Coronary artery (tissue), 2 donors: ENCODE results near the gene LAYN.

Experiments used
- DNase-seq: peaks from one replicate; pipeline ENCODE4 v3.0.0-alpha.2; 2017; ENCODE audit warnings: low spot score
- H3K27ac ChIP-seq, 2 donors: fragments of 200-600 bp; sonication (generic); one replicate each; pipeline ENCODE4 v1.5.1; 2016 to 2019
- H3K4me3 ChIP-seq: fragments of 200-600 bp; sonication (generic); 2 replicates; pipeline ENCODE4 v1.5.1; 2016; ENCODE audit warnings: mild to moderate bottlenecking, moderate library complexity
- TF ChIP-seq, protein P1 (sequence below): fragments of 200-600 bp; sonication (generic); IDR thresholded peaks from one replicate; pipeline ENCODE4 v1.5.1; 2019; ENCODE audit warnings: antibody characterized with exemption

The LAYN gene

GRCh38 chr11:111559800-111560464, 19.4 kb downstream of the LAYN start:
- Histone ChIP-seq H3K27ac (no peak overlapping the region), H3K4me3 (no peak overlapping the region)
- TF ChIP-seq, protein P1, sequence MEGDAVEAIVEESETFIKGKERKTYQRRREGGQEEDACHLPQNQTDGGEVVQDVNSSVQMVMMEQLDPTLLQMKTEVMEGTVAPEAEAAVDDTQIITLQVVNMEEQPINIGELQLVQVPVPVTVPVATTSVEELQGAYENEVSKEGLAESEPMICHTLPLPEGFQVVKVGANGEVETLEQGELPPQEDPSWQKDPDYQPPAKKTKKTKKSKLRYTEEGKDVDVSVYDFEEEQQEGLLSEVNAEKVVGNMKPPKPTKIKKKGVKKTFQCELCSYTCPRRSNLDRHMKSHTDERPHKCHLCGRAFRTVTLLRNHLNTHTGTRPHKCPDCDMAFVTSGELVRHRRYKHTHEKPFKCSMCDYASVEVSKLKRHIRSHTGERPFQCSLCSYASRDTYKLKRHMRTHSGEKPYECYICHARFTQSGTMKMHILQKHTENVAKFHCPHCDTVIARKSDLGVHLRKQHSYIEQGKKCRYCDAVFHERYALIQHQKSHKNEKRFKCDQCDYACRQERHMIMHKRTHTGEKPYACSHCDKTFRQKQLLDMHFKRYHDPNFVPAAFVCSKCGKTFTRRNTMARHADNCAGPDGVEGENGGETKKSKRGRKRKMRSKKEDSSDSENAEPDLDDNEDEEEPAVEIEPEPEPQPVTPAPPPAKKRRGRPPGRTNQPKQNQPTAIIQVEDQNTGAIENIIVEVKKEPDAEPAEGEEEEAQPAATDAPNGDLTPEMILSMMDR: no peak
- no peak for DNase-seq

DNA sequence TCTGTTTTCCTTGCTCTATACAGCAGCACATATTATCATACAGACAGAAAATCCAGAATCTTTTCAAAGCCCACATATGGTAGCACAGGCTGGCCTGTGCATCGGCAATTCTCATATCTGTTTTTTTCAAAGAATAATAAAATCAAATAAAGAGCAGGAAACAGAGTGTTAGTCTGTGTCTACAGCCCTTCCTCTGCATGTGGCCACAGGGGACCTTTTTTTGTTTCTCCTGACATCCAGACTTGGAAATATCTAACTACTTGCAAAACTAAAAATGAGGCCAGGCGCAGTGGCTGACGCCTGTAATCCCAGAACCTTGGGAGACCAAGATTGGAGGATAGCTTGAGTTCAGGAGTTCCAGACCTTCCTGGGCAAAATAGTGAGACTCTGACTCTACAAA, 20.3 kb downstream of the LAYN start:
- no peak overlapping the region for H3K27ac ChIP-seq
- DNase-seq: no peak
- TF ChIP-seq, protein P1: no peak
- no peak overlapping the region for H3K4me3 ChIP-seq

- no peak overlapping the region for H3K27ac ChIP-seq
- DNase-seq: no peak
- H3K4me3 ChIP-seq: no peak overlapping the region
- TF ChIP-seq, protein P1: no peak
Measured at GRCh38 chr11:111561306-111561705, 20.8 kb downstream of the LAYN start.

DNA sequence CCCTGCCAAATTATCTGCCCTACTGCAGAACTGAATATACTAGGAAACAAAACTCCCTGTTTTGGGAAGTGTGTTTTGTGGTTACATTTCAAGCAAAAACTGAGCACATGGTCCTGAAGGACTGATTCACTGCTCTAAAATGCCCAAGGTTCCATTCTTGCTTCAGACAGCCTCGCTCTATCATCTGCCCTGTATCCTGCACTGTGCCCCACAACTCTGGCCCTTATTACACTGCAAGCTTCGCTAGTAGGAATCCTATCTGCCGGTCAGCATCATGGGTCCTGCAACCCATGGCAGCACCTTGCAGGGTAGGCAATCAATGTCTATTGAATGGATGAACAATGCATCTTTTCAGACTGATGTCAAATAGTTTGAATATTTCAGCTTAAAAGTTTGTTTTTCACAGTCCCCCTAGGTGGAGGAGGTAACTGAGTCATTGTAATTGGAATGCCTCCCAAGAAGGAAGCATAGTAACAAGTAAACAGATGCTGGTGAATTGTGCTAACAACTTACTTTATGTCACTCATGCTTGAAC, 21.3 kb downstream of the LAYN start:
- Histone ChIP-seq H3K27ac (no peak overlapping the region), H3K4me3 (no peak overlapping the region)
- no peak for DNase-seq
- TF ChIP-seq, protein P1: no peak

- TF ChIP-seq, protein P1: no peak
- H3K27ac ChIP-seq: no peak overlapping the region
- H3K4me3 ChIP-seq: no peak overlapping the region
- no peak for DNase-seq
Measured at GRCh38 chr11:111562692-111563389, 22.3 kb downstream of the LAYN start.

GRCh38 chr11:111565114-111565720, 24.7 kb downstream of the LAYN start:
- Histone ChIP-seq H3K4me3 (no peak overlapping the region), H3K27ac (no peak overlapping the region)
- DNase-seq: no peak
- TF ChIP-seq, protein P1: peak; percentile 88
